Measurements from ENCODE around the gene OSBPL10. TPM values are rescaled to one million over a fixed set of nuclear protein-coding genes. Genes with fewer than 3 reads are reported as not detected.

OSBPL10 gene
- total RNA-seq, 1 donor from 2014 or later: 8.4 TPM

GRCh38 chr3:31636049-31636448, 345.0 kb downstream of the OSBPL10 start:
- Mint-ChIP-seq H3K4me1 (no peaks in the 10 kb centered on the region), H3K9me3 (no peaks in the 10 kb centered on the region), H3K27ac (no peak overlapping the region), H3K27me3 (ENCODE audit: insufficient read depth, low read depth) (no peaks in the 10 kb centered on the region), H3K4me3 (no peak overlapping the region), H3K36me3 (peaks cover 23% of the 10 kb centered on the region)
- DNase-seq (ENCODE audit: low spot score): no peak
- Histone ChIP-seq H3K36me3 (peaks cover 12% of the 10 kb centered on the region), H3K9ac (no peak overlapping the region), H3K27ac (no peak overlapping the region), H3F3A (ENCODE audit: low read depth) (no peaks in the 10 kb centered on the region), H3K27me3 (no peaks in the 10 kb centered on the region), H2AFZ (replicated peaks) (no peak overlapping the region), H3K4me3 (no peak overlapping the region), H4K20me1 (ENCODE audit: low read depth) (no peaks in the 10 kb centered on the region), H3K4me2 (no peak overlapping the region), H3K4me1 (no peaks in the 10 kb centered on the region), H3K9me3 (ENCODE audit: low read depth) (no peaks in the 10 kb centered on the region), H3K79me2 (ENCODE audit: low read depth) (no peaks in the 10 kb centered on the region)
- no peak for TF ChIP-seq EZH2phosphoT487 (IDR thresholded peaks at IDR 0.05)
- no peak for TF ChIP-seq EZH2 (IDR thresholded peaks at IDR 0.05)
- no peak for TF ChIP-seq CTCF (IDR thresholded peaks at IDR 0.05)

DNA sequence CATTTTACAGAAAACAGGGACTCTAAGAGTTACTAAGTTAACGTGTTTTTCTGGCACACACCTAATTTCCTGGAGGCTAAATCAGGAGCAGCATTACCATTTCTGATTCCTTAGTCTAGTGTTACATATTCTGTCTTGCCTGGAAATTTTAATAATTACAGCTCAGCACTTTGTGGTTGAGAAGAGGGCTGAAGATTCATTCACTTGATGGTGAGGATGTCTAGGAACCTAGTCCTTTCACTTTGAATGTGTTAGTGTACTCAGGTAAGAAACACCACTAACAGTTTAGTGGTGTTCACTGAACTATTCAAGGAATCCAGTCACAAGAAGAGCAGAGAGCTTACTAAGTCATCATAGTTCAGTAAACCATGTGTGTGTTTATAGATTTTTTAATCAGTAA, 345.5 kb downstream of the OSBPL10 start:
- Histone ChIP-seq H3K27ac (no peak overlapping the region), H2AFZ (replicated peaks) (no peak overlapping the region), H3K36me3 (peaks cover 14% of the 10 kb centered on the region), H3K4me2 (no peak overlapping the region), H3K79me2 (ENCODE audit: low read depth) (no peaks in the 10 kb centered on the region), H3K27me3 (no peaks in the 10 kb centered on the region), H3K9ac (no peak overlapping the region), H4K20me1 (ENCODE audit: low read depth) (no peaks in the 10 kb centered on the region), H3K4me3 (no peak overlapping the region), H3F3A (ENCODE audit: low read depth) (no peaks in the 10 kb centered on the region), H3K4me1 (no peaks in the 10 kb centered on the region), H3K9me3 (ENCODE audit: low read depth) (no peaks in the 10 kb centered on the region)
- Mint-ChIP-seq H3K27me3 (ENCODE audit: insufficient read depth, low read depth) (no peaks in the 10 kb centered on the region), H3K36me3 (peaks cover 23% of the 10 kb centered on the region), H3K4me1 (no peaks in the 10 kb centered on the region), H3K9me3 (no peaks in the 10 kb centered on the region), H3K4me3 (no peak overlapping the region), H3K27ac (no peak overlapping the region)
- TF ChIP-seq CTCF (IDR thresholded peaks at IDR 0.05) (no peak), EZH2 (IDR thresholded peaks at IDR 0.05) (no peak)
- DNase-seq (ENCODE audit: low spot score): no peak

GRCh38 chr3:31634476-31634875, 346.6 kb downstream of the OSBPL10 start:
- no peaks in the 10 kb centered on the region for H3K27me3 Mint-ChIP-seq (ENCODE audit: insufficient read depth, low read depth)
- Histone ChIP-seq H3K4me2 (no peak overlapping the region), H4K20me1 (ENCODE audit: low read depth) (no peaks in the 10 kb centered on the region), H3K79me2 (ENCODE audit: low read depth) (no peaks in the 10 kb centered on the region), H3K27me3 (no peaks in the 10 kb centered on the region), H3K4me1 (no peaks in the 10 kb centered on the region), H3K27ac (no peak overlapping the region), H3F3A (ENCODE audit: low read depth) (no peaks in the 10 kb centered on the region), H3K36me3 (peaks cover 14% of the 10 kb centered on the region), H3K9ac (no peak overlapping the region), H2AFZ (replicated peaks) (no peak overlapping the region), H3K9me3 (ENCODE audit: low read depth) (no peaks in the 10 kb centered on the region), H3K4me3 (no peak overlapping the region)
- no peak for DNase-seq (ENCODE audit: low spot score)
- no peak overlapping the region for H3K27ac Mint-ChIP-seq
- no peaks in the 10 kb centered on the region for H3K4me1 Mint-ChIP-seq
- TF ChIP-seq CTCF (IDR thresholded peaks at IDR 0.05): no peak
- H3K36me3 Mint-ChIP-seq: peaks cover 34% of the 10 kb centered on the region
- no peaks in the 10 kb centered on the region for H3K9me3 Mint-ChIP-seq
- H3K4me3 Mint-ChIP-seq: no peak overlapping the region

- Histone ChIP-seq H3K9ac (no peak overlapping the region), H3K79me2 (ENCODE audit: low read depth) (no peaks in the 10 kb centered on the region), H3K9me3 (ENCODE audit: low read depth) (no peaks in the 10 kb centered on the region), H3K4me1 (peaks cover 8% of the 10 kb centered on the region), H3F3A (ENCODE audit: low read depth) (no peaks in the 10 kb centered on the region), H3K27me3 (no peaks in the 10 kb centered on the region), H3K27ac (no peak overlapping the region), H2AFZ (replicated peaks) (no peak overlapping the region), H4K20me1 (ENCODE audit: low read depth) (no peaks in the 10 kb centered on the region), H3K36me3 (peaks cover 11% of the 10 kb centered on the region), H3K4me3 (no peak overlapping the region), H3K4me2 (no peak overlapping the region)
- no peak for TF ChIP-seq EZH2phosphoT487 (IDR thresholded peaks at IDR 0.05)
- no peak for TF ChIP-seq CTCF (IDR thresholded peaks at IDR 0.05)
- TF ChIP-seq EZH2 (IDR thresholded peaks at IDR 0.05): no peak
- no peak for DNase-seq (ENCODE audit: low spot score)
- no peak overlapping the region for H3K4me3 Mint-ChIP-seq
- peaks cover 47% of the 10 kb centered on the region for H3K36me3 Mint-ChIP-seq
- H3K27me3 Mint-ChIP-seq (ENCODE audit: insufficient read depth, low read depth): no peaks in the 10 kb centered on the region
- no peak overlapping the region for H3K27ac Mint-ChIP-seq
- H3K4me1 Mint-ChIP-seq: no peaks in the 10 kb centered on the region
- no peaks in the 10 kb centered on the region for H3K9me3 Mint-ChIP-seq
Observed at GRCh38 chr3:31629054-31629453, 352.0 kb downstream of the OSBPL10 start.

Measured in neural progenitor cell (in vitro differentiated cells).